ENCODE measurements around the gene PARD6B. TPM values are rescaled to one million over a fixed set of nuclear protein-coding genes. Genes with fewer than 3 reads are reported as not detected.
"Not testable (repeated sequence)": the region's sequence is repeated elsewhere in the genome, so short reads cannot be mapped to it uniquely, and the experiment has no call there.

Gene PARD6B
- total and polyA plus RNA-seq, 2 donors, result 0.52 to 11.7 TPM

- WGBS, result 86% methylated on average over 9 of the region's 9 CpGs
- Histone ChIP-seq H3K4me3 (ENCODE audit: low read depth, low read length) (no peak overlapping the region), H3K36me3 (ENCODE audit: insufficient read depth) (no peaks in the 10 kb centered on the region), H3K27ac (ENCODE audit: low read depth) (no peak overlapping the region), H3K4me1 (ENCODE audit: insufficient read depth) (no peaks in the 10 kb centered on the region)
- no peak for DNase-seq (ENCODE audit: extremely low spot score)
These were observed 36.8 kb upstream of the PARD6B start for GRCh38 chr20:50694379-50695134.

- WGBS, result 76% methylated on average over 9 of the region's 9 CpGs
- no peaks in the 10 kb centered on the region for H3K4me1 ChIP-seq (ENCODE audit: insufficient read depth)
- no peak for DNase-seq (ENCODE audit: extremely low spot score)
- no peak overlapping the region for H3K27ac ChIP-seq (ENCODE audit: low read depth)
- no peaks in the 10 kb centered on the region for H3K36me3 ChIP-seq (ENCODE audit: insufficient read depth)
- H3K4me3 ChIP-seq (ENCODE audit: low read depth, low read length), result no peak overlapping the region
These were observed 36.1 kb upstream of the PARD6B start for GRCh38 chr20:50695135-50695872.

- DNase-seq (ENCODE audit: extremely low spot score); H3K4me3 ChIP-seq (ENCODE audit: low read depth, low read length); H3K36me3 ChIP-seq (ENCODE audit: insufficient read depth); H3K4me1 ChIP-seq (ENCODE audit: insufficient read depth); H3K27ac ChIP-seq (ENCODE audit: low read depth): not testable (repeated sequence)
- WGBS, result 96% methylated on average over 7 of the region's 7 CpGs
These were observed 33.1 kb upstream of the PARD6B start for GRCh38 chr20:50698255-50698654.

GRCh38 chr20:50699688-50700087 is 31.7 kb upstream of the PARD6B start:
- Histone ChIP-seq H3K27ac (ENCODE audit: low read depth) (no peak overlapping the region), H3K4me3 (ENCODE audit: low read depth, low read length) (no peak overlapping the region), H3K4me1 (ENCODE audit: insufficient read depth) (no peaks in the 10 kb centered on the region), H3K36me3 (ENCODE audit: insufficient read depth) (no peaks in the 10 kb centered on the region)
- DNase-seq (ENCODE audit: extremely low spot score), result no peak
- WGBS, result 96% methylated on average over 5 of the region's 5 CpGs

- DNase-seq (ENCODE audit: extremely low spot score), result no peak
- H3K36me3 ChIP-seq (ENCODE audit: insufficient read depth), result no peaks in the 10 kb centered on the region
- no peaks in the 10 kb centered on the region for H3K4me1 ChIP-seq (ENCODE audit: insufficient read depth)
- H3K4me3 ChIP-seq (ENCODE audit: low read depth, low read length), result no peak overlapping the region
- WGBS, result 78% methylated on average over 11 of the region's 11 CpGs
- no peak overlapping the region for H3K27ac ChIP-seq (ENCODE audit: low read depth)
These were observed 30.1 kb upstream of the PARD6B start for GRCh38 chr20:50701041-50701963.

- 87% methylated on average over 9 of the region's 9 CpGs for WGBS
- H3K36me3 ChIP-seq (ENCODE audit: insufficient read depth); H3K4me3 ChIP-seq (ENCODE audit: low read depth, low read length); H3K4me1 ChIP-seq (ENCODE audit: insufficient read depth); H3K27ac ChIP-seq (ENCODE audit: low read depth); DNase-seq (ENCODE audit: extremely low spot score): not testable (repeated sequence)
These were observed 27.5 kb upstream of the PARD6B start for GRCh38 chr20:50703651-50704438.

- Histone ChIP-seq H3K27ac (ENCODE audit: low read depth) (no peak overlapping the region), H3K36me3 (ENCODE audit: insufficient read depth) (no peaks in the 10 kb centered on the region), H3K4me1 (ENCODE audit: insufficient read depth) (no peaks in the 10 kb centered on the region), H3K4me3 (ENCODE audit: low read depth, low read length) (no peak overlapping the region)
- DNase-seq (ENCODE audit: extremely low spot score), result no peak
- WGBS, result 84% methylated on average over 4 of the region's 4 CpGs
These were observed 26.9 kb upstream of the PARD6B start for GRCh38 chr20:50704514-50704913.

GRCh38 chr20:50704971-50705370 is 26.4 kb upstream of the PARD6B start:
- 98% methylated on average over 1 of the region's 1 CpG for WGBS

GRCh38 chr20:50708845-50709635 is 22.3 kb upstream of the PARD6B start:
- Histone ChIP-seq H3K4me1 (ENCODE audit: insufficient read depth) (no peaks in the 10 kb centered on the region), H3K27ac (ENCODE audit: low read depth) (no peak overlapping the region), H3K36me3 (ENCODE audit: insufficient read depth) (no peaks in the 10 kb centered on the region), H3K4me3 (ENCODE audit: low read depth, low read length) (no peak overlapping the region)
- WGBS, result 41% methylated on average over 8 of the region's 8 CpGs
- no peak for DNase-seq (ENCODE audit: extremely low spot score)

More at GRCh38 chr20:50704971-50705370, 26.4 kb upstream of the PARD6B start:
- no peaks in the 10 kb centered on the region for H3K4me1 ChIP-seq (ENCODE audit: insufficient read depth)
- H3K27ac ChIP-seq (ENCODE audit: low read depth), result no peak overlapping the region
- DNase-seq (ENCODE audit: extremely low spot score), result no peak
- no peaks in the 10 kb centered on the region for H3K36me3 ChIP-seq (ENCODE audit: insufficient read depth)
- no peak overlapping the region for H3K4me3 ChIP-seq (ENCODE audit: low read depth, low read length)

- no peak overlapping the region for H3K27ac ChIP-seq (ENCODE audit: low read depth)
- no peaks in the 10 kb centered on the region for H3K4me1 ChIP-seq (ENCODE audit: insufficient read depth)
- 64% methylated on average over 5 of the region's 5 CpGs for whole genome bisulfite sequencing
- DNase-seq (ENCODE audit: extremely low spot score), result no peak
- no peak overlapping the region for H3K4me3 ChIP-seq (ENCODE audit: low read depth, low read length)
- no peaks in the 10 kb centered on the region for H3K36me3 ChIP-seq (ENCODE audit: insufficient read depth)
These were observed 21.8 kb upstream of the PARD6B start for GRCh38 chr20:50709636-50709973.

- Histone ChIP-seq H3K4me1 (ENCODE audit: insufficient read depth) (no peaks in the 10 kb centered on the region), H3K27ac (ENCODE audit: low read depth) (no peak overlapping the region), H3K36me3 (ENCODE audit: insufficient read depth) (no peaks in the 10 kb centered on the region), H3K4me3 (ENCODE audit: low read depth, low read length) (no peak overlapping the region)
- DNase-seq (ENCODE audit: extremely low spot score), result no peak
- 74% methylated on average over 9 of the region's 9 CpGs for WGBS
These were observed 20.8 kb upstream of the PARD6B start for GRCh38 chr20:50710492-50711063.

GRCh38 chr20:50711113-50711825 is 20.1 kb upstream of the PARD6B start:
- H3K36me3 ChIP-seq (ENCODE audit: insufficient read depth), result no peaks in the 10 kb centered on the region
- no peak overlapping the region for H3K4me3 ChIP-seq (ENCODE audit: low read depth, low read length)
- no peak for DNase-seq (ENCODE audit: extremely low spot score)
- no peaks in the 10 kb centered on the region for H3K4me1 ChIP-seq (ENCODE audit: insufficient read depth)
- 93% methylated on average over 13 of the region's 13 CpGs for WGBS
- H3K27ac ChIP-seq (ENCODE audit: low read depth), result no peak overlapping the region

All from urinary bladder (tissue), 4 donors.